GM18507 (cell line): Measurements from ENCODE around the gene PCAT6.

Experiments
- DNase-seq: peaks from one replicate; pipeline ENCODE4 v3.0.0; 2011; ENCODE audit warnings: low read depth; ENCODE audit not compliant: insufficient read length; ENCODE audit errors: extremely low spot score
- FAIRE-seq: peaks from 2 replicates; lab custom pipeline; 2011; peaks lifted over from hg19 to GRCh38; lab: Jason Lieb, UNC

Gene PCAT6

DNA sequence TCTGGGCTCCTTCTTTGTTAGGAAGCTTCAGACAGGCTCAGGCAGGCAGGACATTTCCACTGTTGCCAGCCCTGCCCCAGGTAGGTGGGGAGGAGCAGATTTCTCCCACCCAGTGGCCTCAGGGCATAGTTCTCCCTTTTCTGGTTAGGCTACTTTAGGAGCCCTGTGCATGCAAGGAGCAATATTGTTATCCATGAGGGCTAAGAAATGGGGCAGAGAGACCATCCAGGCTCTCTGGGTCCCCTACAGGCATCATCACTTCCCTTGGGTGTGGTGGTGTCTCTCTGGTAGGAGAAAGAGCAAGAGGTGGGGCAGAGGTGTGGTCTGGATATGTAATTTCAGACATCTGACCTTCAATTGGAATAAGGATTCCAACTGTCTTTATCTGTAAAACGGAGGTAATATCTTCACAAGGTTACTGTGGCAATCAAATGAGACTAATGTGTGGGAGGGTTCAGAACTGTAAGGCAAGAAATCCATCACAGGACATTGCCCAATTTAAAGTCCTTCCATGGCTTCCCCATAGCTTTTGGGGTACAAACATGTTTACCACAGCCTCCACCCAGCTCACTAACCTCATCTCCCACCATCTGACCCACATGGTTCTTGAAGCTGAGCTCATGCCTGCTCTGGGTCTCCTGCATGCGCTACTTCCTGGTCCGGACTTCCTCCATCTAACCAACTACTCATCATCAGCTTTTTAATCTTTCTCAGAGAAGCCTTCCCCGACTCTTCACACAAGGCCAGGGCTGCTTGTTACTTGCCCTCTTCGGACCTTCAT is 26.1 kb downstream of the PCAT6 start:
- no peak for DNase-seq
- no peak for FAIRE-seq

DNA sequence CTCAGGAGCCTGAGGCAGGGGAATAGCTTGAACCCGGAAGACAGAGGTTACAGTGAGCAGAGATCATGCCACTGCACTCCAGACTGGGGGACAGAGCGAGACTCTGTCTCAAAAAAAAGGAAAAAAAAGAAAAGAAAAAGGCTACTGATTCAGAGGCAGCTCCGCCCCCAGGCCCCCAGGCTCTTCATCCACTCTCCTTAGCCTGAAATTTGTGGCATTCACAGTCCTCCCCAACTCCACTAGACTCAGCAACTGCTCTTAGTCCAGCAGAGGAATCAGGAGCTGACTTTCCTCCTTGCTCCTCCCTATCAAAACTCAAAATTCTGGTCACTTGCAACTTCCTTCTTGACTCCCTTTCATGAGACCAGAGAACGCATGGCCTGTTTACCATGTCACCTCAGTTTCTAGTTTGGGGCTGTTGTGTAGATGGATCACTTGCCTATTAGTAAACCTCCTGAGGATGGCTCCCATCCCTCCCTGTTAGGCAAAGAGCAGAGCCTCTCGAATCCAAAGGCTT is 27.1 kb downstream of the PCAT6 start:
- DNase-seq (no peak), FAIRE-seq (no peak)

DNA sequence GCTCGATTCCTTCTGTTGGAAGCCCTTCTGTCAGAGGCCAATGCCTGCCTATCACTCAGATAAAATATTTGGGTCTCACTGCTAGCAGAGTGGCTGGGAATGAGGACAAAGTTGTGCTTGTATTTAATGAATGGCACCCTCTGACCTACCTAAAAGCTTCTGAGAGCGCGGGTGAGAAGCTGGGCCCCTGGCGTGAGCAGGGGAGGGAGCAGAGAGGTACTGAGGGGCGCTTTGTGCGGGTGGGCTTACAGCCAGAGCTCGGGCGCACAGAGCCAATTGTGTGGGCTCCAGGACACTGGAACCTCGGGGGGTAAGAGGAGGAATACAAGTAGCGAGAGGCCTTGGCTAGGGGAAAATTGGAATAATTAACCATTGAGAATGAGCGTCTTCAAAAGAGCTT is 32.3 kb downstream of the PCAT6 start:
- no peak for FAIRE-seq
- no peak for DNase-seq

DNA sequence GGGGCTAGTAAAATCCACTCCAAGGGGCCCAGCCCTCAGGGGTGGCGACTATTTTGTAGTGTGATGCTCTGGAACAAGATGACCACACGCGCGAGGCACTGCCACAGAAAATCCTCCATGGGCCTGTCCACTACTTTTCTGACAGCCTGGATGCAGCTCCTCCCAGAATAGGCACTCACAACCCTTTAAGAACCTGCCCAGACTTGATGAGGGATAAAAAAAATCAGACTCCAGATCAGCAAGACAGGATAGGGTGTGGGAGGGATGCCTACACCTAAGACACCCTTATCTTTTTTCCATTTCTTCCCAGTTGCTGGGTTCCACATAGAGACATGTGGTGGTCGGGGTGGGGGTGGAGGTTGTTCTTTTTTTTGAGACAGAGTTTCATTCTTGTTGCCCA is 33.5 kb downstream of the PCAT6 start:
- no peak for FAIRE-seq
- no peak for DNase-seq

DNA sequence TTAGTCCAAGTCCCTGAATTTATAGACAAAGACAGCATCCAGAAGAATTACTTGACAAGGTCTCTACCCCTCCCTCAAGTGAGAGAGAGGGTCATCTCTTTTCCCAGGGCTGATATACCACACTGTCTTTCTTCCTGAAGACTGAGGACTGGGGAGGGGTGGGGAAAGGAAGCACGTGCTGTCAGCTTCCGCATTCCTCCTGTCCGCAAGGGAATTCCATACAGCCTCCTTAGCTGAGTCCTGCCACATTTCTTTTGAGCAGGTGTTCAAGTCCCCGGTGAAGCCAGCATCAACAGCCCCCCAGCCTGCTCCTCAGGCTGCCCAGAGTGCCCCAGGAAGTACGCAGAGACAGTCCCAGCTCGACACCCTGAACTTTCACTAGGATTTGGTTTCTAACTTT is 34.2 kb downstream of the PCAT6 start:
- DNase-seq (no peak), FAIRE-seq (no peak)

DNA sequence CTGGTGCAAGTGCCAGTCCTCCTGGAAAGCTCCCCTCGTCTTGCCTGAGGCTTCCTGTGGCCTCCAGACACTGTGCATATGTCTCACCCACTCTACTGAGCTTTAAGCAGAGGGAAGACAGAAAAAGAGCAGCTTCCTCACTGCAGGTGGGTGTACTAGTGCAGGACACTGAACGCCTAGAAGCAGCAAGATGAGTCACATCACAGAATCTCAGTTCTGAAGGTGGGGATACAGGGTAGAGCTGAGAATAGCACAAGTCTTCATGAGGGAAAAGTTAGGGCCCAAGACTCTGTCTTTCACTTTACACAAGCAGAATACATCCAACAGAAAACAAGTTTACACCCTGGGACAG is 37.4 kb downstream of the PCAT6 start:
- FAIRE-seq, result no peak
- DNase-seq, result no peak

DNA sequence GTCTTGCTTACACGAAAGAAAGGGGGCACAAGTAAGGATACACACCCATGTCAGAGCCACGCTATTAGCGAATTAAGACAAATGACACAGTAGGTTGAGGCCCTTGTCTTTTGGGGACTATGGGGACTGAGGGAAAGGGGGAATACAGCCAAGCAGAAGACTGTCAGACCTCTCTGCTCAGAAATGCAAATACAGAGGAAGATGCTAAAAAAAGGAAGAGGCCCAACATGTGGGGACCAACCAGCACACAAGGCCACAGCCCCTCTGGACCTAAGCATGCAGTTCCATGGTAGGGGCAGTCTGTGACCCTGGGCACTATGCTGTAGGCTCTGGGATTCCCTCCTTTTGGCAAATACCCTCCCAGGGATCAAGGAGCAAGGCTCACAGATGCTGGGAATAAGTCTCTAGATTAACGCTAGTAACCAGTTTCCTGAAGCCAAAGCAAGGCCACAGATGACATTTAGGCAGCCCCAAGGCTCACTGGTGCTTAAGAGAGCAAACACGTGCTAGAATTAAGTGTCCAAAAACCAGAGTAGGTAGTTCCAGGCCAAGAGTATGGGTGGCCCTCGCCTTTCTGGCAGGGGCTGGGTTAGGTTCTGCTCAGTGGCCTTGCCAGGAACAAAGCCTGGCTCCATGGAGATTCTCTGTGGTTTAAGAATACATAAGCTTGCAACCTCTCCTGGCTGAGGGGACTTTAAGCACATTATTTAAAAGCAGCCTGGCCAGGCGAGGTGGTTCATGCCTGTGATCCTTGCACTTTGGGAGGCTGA is 40.0 kb downstream of the PCAT6 start:
- no peak for FAIRE-seq
- DNase-seq, result no peak

DNA sequence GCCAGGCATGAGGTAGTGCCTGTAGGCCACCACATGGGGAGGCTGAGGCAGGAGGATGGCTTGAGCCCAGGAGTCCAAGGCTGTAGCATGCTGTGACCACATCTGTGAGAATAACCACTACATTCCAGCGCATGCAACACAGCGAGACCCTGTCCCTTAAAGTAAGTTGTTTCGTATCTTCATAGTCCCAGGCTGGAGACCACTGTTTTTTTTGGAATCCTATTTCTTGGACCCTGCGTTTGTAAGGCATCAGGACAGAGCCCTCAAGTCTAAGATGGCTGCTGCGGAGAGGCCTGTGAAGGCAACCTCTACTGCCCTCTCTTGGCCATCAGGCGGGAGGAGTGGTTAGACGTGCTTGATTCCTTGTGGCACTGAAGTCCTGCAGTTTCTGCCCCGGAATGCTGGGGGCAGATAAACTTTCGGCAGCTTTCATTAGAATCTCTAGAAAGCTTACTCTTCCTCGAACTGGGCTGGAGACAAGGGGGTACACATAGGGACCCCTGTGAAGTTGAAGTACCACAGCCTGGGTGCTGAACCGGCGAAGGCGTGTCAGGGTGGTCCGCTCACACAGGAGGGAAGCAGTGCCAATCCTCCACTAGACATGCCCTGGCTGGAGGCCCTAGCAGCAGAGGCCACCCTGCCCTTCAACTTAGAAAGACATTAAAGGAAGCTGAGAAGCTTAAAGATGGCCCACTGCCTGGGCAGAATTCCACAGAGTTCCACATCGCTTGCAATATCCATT is 41.6 kb downstream of the PCAT6 start:
- DNase-seq (no peak), FAIRE-seq (no peak)

DNA sequence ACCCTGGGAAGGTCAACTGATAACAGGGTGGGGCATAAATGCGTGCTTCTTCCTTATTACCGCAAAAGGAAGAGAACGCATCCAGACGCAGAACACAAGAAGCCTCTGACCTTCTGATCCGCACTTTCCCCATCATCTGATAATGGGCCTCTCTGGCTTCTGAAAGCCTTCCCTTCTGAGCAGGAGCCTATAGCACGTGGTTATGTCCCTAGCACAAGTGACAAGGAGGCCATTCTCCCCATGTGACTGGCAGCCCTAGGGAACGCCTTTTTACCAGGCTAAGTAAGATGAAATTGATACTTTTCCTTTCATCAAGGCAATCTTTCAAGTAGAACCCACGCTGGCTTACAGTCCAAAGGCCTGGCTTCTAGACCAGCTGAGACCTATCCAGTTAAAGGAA is 44.0 kb downstream of the PCAT6 start:
- no peak for FAIRE-seq
- no peak for DNase-seq

DNA sequence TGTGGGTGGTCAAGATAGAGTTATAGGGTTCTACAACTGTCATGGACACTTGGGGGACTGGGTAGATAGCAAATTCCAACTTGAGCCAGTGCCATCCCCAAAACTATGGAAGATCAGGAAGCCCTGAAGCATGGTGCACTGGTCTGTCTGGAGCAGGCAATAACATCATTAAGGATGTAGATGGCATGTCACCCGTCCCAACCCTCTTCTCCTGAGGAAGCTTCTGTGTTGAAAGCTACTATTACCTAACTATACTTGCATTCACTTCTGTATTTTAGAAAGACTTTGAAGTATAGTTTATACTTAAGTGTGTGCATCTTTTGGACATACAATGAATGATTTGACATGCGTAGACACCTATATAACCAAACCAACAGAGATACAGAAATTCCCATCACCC is 45.3 kb downstream of the PCAT6 start:
- FAIRE-seq (no peak), DNase-seq (no peak)

DNA sequence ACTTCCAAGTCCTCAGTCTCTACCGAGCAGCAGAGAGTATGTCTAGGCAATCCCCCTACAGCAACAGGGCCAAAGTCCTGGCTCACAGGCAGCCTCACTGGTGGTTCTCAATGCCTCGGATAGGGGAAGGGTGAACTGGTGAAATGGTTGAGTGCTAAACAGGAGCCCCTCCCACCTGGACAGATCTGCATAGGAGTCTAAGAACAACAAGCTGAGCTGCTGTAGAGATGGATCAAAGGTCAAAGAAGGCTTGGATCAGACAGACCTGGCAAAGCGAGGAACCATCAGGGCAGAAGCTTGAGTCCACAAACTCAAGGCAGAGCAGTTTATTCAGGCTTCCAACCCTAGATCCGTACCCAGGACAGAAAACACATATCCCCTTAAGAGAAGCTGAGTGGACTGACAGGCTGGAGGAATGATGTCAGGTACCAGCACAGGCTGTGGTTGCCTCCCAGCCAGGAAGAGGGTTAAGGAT is 46.4 kb downstream of the PCAT6 start:
- FAIRE-seq (no peak), DNase-seq (no peak)

DNA sequence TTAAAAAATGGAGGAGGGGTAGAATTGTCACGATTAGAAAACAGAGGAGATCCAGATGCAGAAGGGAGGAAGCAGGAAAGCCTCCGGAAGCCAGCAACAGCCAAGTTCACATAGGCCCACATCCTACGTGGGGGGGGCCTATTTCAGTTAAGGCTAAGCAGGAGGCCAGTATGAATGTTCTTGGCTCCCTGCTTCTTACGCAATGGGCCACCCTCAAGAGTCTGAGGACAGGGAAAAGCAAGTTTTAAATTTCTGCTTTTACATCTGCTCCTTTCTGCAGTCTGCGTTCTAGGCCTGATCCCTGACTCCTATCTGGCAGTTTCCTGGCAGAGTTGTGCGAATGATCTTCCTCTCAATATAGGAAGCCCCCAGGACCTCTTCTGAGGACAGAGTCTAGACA is 47.6 kb downstream of the PCAT6 start:
- FAIRE-seq, result no peak

DNA sequence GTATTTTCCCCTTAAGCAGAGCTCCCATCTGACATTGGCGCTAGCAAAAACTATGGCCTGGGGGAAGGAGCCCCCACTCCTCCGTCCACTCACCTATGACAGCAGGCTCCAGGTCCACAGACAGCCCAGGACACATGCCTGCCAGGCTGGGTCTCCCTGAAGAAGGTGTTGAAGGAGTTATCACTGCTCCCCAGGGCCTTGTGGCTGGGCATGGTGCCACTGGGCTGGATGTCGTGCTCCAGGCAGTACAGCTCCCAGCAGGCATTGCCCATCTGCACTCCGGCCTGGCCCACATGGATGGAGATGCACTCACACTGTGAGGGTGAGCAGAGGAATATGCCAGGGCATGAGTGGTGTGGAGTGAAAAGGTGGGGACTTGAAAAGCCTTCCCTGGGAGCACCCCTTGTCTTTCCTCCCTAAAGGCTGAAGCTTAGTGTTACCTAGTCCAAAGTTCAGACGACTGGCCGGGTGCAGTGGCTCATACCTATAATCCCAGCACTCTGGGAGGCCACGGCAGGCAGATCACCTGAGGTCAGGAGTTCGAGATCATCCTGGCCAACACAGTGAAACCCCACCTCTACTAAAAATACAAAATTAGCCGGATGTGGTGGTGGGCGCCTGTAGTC is 48.1 kb downstream of the PCAT6 start:
- FAIRE-seq (no peak), DNase-seq (no peak)

More for the DNA sequence above, 47.6 kb downstream of the PCAT6 start:
- DNase-seq, result no peak

DNA sequence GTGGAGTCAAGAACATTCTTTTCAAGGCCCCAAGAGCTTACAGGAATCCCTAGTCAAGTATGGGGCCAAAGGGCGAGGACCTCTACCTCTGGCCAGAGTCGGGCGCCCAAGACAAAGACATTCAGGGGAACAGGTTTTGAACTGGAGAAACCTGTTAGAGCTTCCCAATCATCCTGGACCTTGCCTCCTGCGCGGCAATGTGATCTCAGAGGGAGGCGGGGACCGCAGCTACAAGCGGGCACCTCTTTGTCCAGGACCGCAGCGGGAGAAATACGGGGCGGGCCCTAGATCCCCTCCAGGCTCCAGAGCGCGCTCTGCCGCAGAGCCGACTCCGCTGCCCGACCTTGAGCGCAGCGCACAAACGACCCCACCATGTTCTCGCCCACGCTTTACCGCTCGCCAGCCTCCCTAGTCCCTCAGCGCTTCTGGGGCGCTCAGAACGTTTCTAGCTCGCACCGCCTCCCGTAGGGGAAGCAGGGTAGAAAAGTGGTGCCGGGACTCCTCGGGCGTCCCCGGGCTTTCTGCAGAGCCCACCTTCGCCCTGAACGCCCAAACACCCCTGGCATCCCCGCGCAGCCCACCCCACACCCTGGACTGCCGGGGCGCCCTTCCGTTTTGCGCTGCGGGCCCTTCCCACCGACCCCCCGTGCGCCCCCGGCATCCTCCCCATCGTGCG is 50.1 kb downstream of the PCAT6 start:
- DNase-seq, result no peak
- no peak for FAIRE-seq
